Stromal cell of bone marrow (primary cell): ENCODE data around the gene CERKL.
A peak's percentile ranks its signal among the peaks of the same experiment; 100 is the strongest.

Source experiments
- DNase-seq: peaks from one replicate; pipeline ENCODE4 v3.0.0-alpha.2; 2012; ENCODE audit warnings: low read depth

The CERKL gene

DNA sequence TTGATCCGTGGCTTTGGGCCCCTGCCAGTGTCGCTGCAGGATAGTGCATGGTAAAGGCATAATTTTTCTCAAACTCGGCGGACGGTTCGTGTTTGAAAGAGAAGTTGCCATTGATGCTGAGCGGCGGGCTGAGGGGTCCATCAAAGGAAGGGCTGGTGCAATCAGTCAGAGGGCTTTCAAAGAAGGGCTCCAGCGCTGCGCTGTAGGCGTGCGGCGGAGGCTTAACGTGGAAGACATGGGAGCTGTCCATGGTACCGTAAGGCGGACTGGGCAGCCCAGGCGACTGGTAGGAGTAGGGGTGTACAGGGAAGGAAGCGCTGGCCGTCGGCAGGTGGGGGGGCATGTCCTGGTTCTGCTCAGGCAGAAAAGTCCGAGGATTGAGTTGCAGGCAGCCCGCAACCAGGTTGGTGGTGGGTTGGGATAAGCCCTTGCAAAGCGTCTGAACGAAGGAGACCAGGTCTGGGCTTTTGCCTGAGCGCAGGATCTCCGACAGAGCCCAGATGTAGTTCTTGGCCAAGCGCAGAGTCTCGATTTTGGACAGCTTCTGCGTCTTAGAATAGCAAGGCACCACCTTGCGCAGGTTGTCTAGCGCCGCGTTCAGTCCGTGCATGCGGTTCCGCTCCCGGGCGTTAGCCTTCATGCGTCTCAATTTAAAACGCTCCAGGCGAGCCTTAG is 21.1 kb upstream of the CERKL start:
- DNase-seq: peak; percentile 50

- no peak for DNase-seq
Measured at GRCh38 chr2:181675254-181675653, 18.3 kb upstream of the CERKL start.

GRCh38 chr2:181674461-181674860 is 17.6 kb upstream of the CERKL start:
- DNase-seq: no peak

- no peak for DNase-seq
Measured at GRCh38 chr2:181673173-181673572, 16.3 kb upstream of the CERKL start.

DNA sequence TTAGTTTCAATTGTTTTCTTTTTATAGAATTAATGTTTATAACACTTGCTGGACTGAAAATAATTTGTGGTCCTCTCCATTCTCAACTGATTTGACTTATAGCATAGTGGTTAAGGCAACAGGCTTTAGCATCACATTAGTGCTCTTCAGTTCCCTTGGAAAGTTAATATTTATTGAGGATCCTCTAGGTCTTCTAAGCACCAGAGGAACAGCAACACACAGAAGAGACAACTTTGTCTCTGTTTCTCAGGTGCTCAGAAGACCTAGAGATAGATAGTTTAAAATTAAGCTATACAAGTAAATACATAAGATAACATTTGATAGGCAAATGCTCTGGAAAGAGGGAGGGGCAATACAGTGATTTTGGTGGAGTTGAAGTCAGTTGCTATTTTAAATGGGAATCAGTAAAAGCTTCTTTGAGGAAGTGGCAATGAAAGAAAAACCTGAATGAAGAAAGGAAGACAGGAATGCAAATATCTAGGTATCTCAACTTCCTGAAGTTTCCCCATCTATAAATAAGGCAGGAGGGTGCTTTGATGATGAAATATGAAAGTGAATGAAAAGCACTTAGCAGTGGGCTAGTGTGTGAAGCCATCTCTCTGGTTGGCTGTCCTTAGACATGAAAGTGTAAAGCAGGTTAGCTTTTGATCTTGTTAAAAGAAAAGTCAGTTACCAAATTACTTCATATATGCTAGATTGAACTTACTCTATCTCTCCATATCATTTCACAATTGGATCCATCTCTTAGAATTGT is 15.5 kb upstream of the CERKL start:
- no peak for DNase-seq

GRCh38 chr2:181670632-181671031 is 13.7 kb upstream of the CERKL start:
- DNase-seq: no peak

DNA sequence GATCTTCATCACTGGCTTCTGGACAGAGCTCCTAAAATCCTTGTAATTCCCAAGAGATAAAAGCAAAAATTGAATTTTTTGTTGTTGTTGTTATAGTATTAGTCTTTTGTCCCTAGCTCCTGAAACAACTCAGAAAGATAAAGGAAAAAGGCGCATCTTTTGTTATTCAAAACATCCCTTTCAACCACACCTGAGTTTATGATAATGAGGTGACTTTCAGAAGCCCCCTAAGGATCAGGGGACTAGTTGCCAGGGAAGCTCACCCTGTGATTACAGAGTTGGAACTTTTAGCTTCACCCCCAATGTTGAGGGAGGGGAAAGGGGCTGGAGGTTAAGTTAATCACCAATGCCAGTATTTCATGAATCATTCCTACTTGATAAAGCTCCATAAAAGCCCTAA is 10.3 kb upstream of the CERKL start:
- DNase-seq: no peak

DNA sequence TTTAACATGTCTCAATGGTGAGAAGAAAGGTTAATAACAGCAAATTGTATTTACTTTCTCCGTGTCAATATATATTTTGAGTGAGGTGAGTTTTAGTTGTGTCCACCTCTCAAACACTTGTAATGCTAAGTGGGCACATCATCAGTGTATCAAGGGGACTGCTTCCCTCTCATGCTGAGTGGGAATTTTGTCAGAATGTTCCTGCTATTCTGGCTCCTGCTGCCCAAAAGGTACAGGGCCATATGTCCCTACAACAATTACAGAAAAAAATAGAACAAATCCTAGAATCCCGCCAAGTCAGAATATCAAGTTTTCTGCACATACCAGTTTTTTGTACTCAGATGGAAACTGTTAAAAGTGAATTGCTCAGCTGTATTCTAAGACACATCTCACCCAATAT is 5.4 kb upstream of the CERKL start:
- DNase-seq: no peak

- DNase-seq: no peak
Measured at GRCh38 chr2:181660181-181660580, 3.3 kb upstream of the CERKL start.

GRCh38 chr2:181658444-181658843 is 1.5 kb upstream of the CERKL start:
- DNase-seq: no peak

DNA sequence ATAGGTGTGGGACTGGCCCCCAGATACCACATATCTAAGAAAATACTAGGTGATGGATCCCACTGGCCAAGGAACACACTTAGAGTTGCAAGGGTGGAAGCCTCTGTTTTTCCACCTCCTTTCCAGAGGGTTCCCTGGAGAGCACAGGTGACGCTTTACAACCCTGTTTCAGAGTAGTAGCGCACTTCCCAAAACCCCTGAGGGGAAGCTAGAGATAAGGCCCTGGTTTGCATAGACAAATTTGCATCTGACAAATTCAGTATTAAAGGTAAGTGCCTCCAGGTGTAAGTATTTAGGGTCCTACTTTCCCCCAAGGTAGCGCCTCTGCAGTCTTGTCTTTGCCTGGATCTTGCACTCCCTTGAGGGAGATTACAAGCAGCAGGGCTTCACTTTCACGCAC is 474 bp upstream of the CERKL start:
- no peak for DNase-seq

DNA sequence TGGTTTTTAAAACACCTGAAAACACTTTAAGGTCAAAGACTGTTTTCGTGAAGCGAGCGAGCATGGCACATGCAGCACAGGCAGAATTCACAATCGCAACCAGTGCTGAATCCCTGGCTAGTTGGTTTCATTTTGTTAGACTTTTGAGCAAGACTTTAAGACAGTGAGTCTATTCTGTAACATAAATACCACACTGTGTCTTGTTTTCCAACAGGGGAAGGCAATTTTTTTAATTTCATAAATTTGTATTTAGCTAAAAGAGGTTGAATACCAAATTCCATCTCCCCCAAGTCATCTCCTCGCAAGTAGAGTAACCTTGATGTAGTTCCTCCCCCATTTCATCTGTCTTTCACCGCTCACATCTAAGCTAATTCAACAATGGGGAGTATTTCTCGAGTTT is 1.4 kb downstream of the CERKL start:
- DNase-seq: no peak

- DNase-seq: no peak
Measured at GRCh38 chr2:181649436-181649979, 7.4 kb downstream of the CERKL start.

- DNase-seq: no peak
Measured at GRCh38 chr2:181648478-181649155, 8.3 kb downstream of the CERKL start.

- DNase-seq: no peak
Measured at GRCh38 chr2:181646415-181646987, 10.4 kb downstream of the CERKL start.

DNA sequence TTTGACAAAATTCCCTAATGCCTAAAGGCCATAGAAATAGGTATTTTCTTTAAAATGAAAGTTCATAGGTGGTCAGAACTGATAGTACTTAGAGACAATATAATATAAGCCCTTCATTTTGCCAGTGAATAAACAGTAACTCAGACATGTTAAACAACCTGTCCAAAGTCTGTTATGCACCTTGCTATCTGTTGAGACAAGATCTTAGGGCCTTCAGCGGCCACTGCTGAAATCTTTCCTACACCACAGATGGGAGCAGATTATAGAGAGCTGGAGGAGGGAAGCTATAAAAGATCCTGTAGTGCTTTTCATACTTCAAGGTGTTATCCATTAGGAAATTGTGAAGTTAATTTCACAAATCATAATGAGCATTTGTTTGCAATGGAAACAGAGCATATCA is 13.8 kb downstream of the CERKL start:
- DNase-seq: no peak

GRCh38 chr2:181642086-181642485 is 14.8 kb downstream of the CERKL start:
- DNase-seq: no peak

DNA sequence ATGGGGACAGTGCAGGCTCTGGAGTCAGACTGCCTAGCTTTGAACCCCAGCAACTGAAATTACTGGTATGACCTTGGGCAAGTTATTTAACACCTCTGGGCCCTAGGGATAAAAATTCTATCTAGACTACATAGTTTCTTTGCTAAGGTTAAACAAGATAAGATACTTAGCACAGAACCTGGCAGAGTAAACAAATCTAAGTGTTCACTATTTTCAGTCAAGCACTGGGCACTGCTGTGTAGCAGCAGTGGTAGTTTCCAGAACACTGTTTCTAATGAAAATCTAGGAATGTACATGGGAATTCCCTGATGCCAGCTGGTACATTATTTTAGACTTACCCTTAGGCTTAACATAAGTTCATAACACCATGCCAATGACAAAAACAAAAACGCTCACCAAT is 17.2 kb downstream of the CERKL start:
- DNase-seq: no peak

DNA sequence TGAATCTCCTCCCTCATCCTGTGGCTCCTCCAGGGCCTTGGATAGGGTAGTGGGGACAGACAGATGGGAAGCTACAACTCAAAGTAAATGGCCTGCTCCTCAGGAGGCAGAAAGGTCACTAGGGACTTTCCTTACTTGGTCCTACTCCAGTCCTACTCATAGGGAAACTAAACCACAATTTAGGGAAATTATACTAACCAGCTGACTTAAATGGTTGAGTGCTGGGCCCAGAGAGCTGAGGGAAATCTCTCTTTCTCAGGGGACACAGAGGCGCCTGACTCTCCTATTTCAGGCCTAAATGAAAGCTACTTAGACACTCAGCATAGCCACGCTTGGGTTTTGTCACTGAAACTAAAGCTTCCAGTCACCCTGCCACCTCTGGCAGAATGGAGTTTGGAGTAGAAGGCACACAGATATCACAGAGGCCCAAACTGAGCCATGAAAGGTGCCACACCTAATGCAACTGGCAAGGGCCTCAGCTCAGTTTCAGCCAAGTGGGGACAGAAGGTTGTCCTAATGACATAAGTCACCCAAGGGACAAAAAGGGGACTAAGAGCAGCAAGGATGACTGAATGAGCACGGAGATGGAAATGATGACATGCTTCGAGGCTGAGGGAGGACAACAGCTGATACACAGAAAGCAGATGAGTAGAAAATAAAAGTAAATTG is 24.0 kb downstream of the CERKL start:
- no peak for DNase-seq

GRCh38 chr2:181628590-181629585 is 28.0 kb downstream of the CERKL start:
- DNase-seq: no peak

DNA sequence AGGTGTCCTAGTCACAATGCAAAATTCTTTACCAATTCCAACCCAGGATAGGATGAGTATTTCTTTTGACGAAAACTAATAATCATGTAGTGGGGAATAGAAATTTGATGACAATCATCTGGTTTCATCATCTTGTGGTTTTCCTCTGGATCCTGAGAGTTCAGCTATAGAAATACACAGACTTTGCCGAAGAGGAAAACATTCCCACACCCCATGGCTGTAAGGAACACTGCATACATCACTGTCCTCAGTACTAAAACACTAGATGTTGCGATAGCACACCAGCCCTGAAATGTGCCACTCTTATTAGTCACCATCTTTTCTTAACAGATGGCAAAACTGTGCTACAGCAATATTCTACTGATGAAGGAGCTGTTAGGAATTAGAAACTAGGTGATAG is 29.4 kb downstream of the CERKL start:
- peak; percentile 28 for DNase-seq
